ENCODE results near the gene XPA.

DNA sequence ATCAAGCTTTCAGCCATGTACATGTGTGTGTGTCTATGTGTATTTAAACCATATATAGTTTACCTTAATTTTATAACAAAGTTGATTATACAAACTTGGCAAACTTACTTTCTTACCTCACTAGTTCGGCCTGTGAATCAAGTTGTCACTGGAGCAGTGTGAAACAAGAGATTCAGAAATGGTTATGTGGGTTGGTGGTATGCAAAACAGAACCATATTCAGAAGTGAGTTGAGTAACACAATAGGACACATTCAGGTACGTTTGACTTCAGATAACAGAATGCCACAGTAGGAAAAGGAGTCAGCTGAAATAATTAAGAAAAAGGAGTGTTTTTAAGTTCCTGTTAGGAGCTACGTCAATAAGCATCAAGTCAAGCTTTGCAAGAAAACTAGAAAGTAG, 21.5 kb downstream of the XPA start:
- TF ChIP-seq YY1 (IDR thresholded peaks at IDR 0.05; ENCODE audit: insufficient read depth, insufficient read length) (no peak), ZNF274 (IDR thresholded peaks at IDR 0.05; ENCODE audit: low read depth, low read length) (no peak), SUZ12 (IDR thresholded peaks at IDR 0.05; ENCODE audit: extremely low read depth, insufficient read depth, insufficient read length) (no peak)

Data from NT2/D1 (cell line).